PFSK-1 (cell line): ENCODE data around the gene SPAG4.

Experiments used
- POLR2AphosphoS5 ChIP-seq: IDR thresholded peaks from 2 replicates; pipeline ENCODE4 v1.6.1; 2012; ENCODE audit warnings: low read depth, mild to moderate bottlenecking, control low read depth, low read length, moderate library complexity
- TAF1 ChIP-seq: IDR thresholded peaks from 2 replicates; pipeline ENCODE4 v1.6.1; 2012; ENCODE audit warnings: low read length, control low read depth, borderline replicate concordance; ENCODE audit not compliant: insufficient read depth

- TF ChIP-seq TAF1 (no peak), POLR2AphosphoS5 (no peak)
These were observed 11.5 kb downstream of the SPAG4 start for GRCh38 chr20:35627121-35627520.
